GM10248 (cell line): ENCODE data around the gene B4GALNT1.
A peak's percentile ranks its signal among the peaks of the same experiment; 100 is the strongest.
"Not testable (repeated sequence)": the region's sequence is repeated elsewhere in the genome, so short reads cannot be mapped to it uniquely, and the experiment has no call there.

ENCODE experiments used
- CTCF ChIA-PET: fragments of 300-600 bp; sonication (Branson Sonifier 250); formaldehyde crosslinking; extraction: SDS; loops from one replicate; lab custom pipeline; 2021; ENCODE audit warnings: antibody characterized with exemption; lab: Yijun Ruan, JAX
- POLR2A ChIA-PET: fragments of 350-650 bp; sonication (Branson Sonifier 250); formaldehyde crosslinking; extraction: SDS; loops from one replicate; lab custom pipeline; 2020; ENCODE audit warnings: antibody characterized with exemption; lab: Yijun Ruan, JAX
- DNase-seq: peaks from one replicate; pipeline ENCODE4 v3.0.0; 2012; ENCODE audit errors: extremely low spot score
- CTCF ChIP-seq: IDR thresholded peaks from 2 replicates; pipeline ENCODE4 v1.5.1; 2012; ENCODE audit warnings: mild to moderate bottlenecking, low read depth; ENCODE audit errors: extremely low read depth, missing control alignments, control extremely low read depth

B4GALNT1 gene

DNA sequence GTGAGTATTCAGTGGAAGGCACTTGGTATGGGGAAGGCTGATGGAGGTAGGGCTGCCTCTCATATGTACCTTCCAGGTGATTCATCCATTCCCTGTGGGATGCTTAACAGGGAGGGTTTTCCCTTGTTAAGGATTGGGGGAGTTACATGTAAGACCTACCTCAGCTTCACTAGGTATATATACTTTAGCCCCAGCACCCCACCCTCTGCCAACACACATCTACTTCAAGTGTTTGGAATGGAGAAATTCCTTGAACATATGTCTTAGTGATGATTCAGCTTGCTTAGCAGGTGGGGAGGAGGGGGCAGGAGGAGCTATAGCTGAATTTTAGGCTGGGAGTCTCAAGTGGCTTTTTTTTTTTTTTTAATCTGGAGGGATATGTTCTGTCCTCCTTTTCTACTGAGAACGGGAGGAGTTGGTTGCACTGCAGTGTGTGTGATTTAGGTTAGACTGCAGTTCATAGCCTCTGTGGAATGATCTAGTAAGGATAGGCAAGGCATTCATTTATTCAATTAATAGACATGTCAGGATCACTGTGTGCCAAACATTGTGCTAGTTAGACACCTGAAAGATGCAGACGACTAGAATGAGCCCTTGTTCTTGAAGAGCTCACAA lies 40.3 kb downstream of the B4GALNT1 start:
- CTCF ChIA-PET = interaction anchor here (0.9 to 5.1 kb wide), 9 partner anchors 10 to 41 kb away, joined by 3 to 63 read pairs (median 5); partner anchors contain the start of gene B4GALNT1
- no peak for DNase-seq
- TF ChIP-seq CTCF = no peak
- POLR2A ChIA-PET = interaction anchor here (0.7 kb wide), 1 partner anchor 11 kb away, joined by 11 read pairs; no protein-coding TSS in a partner anchor

GRCh38 chr12:57591782-57592325 lies 41.1 kb downstream of the B4GALNT1 start:
- no peak for DNase-seq
- TF ChIP-seq CTCF = no peak
- POLR2A ChIA-PET = interaction anchor here (0.5 to 1.6 kb wide), 3 partner anchors 12 to 153 kb away, joined by 3 to 5 read pairs (median 3); partner anchors contain the start of genes DDIT3 and TSPAN31
- CTCF ChIA-PET = interaction anchor here (1.1 to 5.1 kb wide), 8 partner anchors 9 to 134 kb away, joined by 3 to 63 read pairs (median 6); partner anchors contain the start of gene B4GALNT1

GRCh38 chr12:57590864-57591781 lies 41.9 kb downstream of the B4GALNT1 start, which contains the start of gene PIP4K2C:
Gene PIP4K2C, plus strand, starts transcription at chr12:57591192. Its CDS starts 98 bp downstream, at chr12:57591290.
- TF ChIP-seq CTCF = no peak
- DNase-seq = peak; percentile 97
- POLR2A ChIA-PET = interaction anchor here (0.5 to 1.6 kb wide), 3 partner anchors 13 to 154 kb away, joined by 3 to 5 read pairs (median 3); partner anchors contain the start of genes DDIT3 and TSPAN31
- CTCF ChIA-PET = interaction anchor here (1.0 to 5.1 kb wide), 9 partner anchors 8 to 133 kb away, joined by 3 to 63 read pairs (median 4); partner anchors contain the start of gene B4GALNT1

DNA sequence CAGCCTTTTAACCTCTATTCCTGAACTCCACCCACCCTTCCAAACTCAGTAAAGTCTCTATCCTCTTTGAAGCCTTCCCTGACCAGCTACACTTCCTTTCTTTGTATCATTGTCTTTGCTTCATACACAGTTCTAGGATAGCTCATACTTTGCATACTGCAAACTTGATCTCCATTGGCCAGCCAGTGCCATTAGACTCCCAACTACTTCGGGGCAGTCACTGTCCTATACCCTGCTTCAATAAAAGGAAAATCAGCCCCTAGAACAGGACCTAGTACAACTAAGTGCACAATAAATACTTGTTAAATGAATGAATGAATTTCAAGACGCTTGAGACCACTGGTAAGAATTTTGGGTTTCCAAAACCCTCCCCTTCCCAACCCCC lies 42.5 kb downstream of the B4GALNT1 start:
- TF ChIP-seq CTCF = no peak
- ChIA-PET CTCF (interaction anchor here (1.0 to 5.1 kb wide), 7 partner anchors 8 to 102 kb away, joined by 3 to 63 read pairs (median 4); partner anchors contain the start of gene B4GALNT1), POLR2A (interaction anchor here (1.6 kb wide), 1 partner anchor 70 kb away, joined by 5 read pairs; the partner anchor contains the start of gene DDIT3)
- DNase-seq = no peak

DNA sequence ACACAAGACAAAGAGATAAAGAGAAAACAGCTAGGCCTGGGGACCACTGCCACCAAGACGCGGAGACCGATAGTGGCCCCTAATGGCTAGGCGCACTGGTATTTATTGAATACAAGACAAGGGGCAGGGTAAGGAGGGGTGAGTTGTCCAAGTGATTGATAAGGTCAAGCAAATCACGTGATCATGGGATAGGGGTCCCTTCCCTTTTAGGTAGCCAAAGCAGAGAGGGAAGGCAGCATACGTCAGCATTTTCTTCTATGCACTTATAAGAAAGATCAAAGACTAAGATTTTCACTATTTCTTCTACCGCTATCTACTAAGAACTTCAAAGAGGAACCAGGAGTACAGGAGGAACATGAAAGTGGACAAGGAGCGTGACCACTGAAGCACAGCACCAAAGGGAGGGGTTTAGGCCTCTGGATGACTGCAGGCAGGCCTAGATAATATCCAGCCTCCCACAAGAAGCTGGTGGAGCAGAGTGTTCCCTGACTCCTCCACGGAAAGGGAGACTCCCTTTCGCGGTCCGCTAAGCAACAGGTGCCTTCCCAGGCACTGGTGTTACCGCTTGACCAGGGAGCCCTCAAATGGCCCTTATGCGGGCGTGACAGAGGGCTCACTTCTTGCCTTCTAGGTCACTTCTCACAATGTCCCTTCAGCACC lies 43.9 kb downstream of the B4GALNT1 start:
- not testable (repeated sequence) for DNase-seq
- ChIA-PET CTCF (interaction anchor here (1.2 kb wide), 1 partner anchor 9 kb away, joined by 3 read pairs; no protein-coding TSS in a partner anchor), POLR2A (interaction anchor here (0.8 kb wide), 1 partner anchor 236 kb away, joined by 3 read pairs; no protein-coding TSS in a partner anchor)

- POLR2A ChIA-PET = no interaction called here
- CTCF ChIA-PET = interaction anchor here (7.5 kb wide), 1 partner anchor 17 kb away, joined by 134 read pairs; no protein-coding TSS in a partner anchor
These were observed 46.1 kb downstream of the B4GALNT1 start for GRCh38 chr12:57586832-57587429.

More at GRCh38 chr12:57586832-57587429, 46.1 kb downstream of the B4GALNT1 start:
- DNase-seq = no peak
- no peak for TF ChIP-seq CTCF
